ENCODE measurements around the gene TP53TG5.

The TP53TG5 gene

GRCh38 chr20:45325371-45325770 lies 52.8 kb downstream of the TP53TG5 start:
- DNase-seq (ENCODE audit: low spot score): no peak

- no peak for DNase-seq (ENCODE audit: low spot score)
Observed at GRCh38 chr20:45323731-45324130, 54.4 kb downstream of the TP53TG5 start.

- DNase-seq (ENCODE audit: low spot score): no peak
Observed at GRCh38 chr20:45322952-45323383, 55.2 kb downstream of the TP53TG5 start.
